Measurements from ENCODE around the gene CREM.

CREM gene

GRCh38 chr10:35091994-35092790 is 34.5 kb upstream of the CREM start:
- no peak overlapping the region for H3K4me3 ChIP-seq (ENCODE audit: low read length)
- TF ChIP-seq CTCF (conservative IDR thresholded peaks at IDR 0.05; ENCODE audit: low read depth, low read length): no peak
- DNase-seq (ENCODE audit: low read depth): no peak

GRCh38 chr10:35092851-35093250 is 33.8 kb upstream of the CREM start:
- DNase-seq (ENCODE audit: low read depth): no peak
- no peak for TF ChIP-seq CTCF (conservative IDR thresholded peaks at IDR 0.05; ENCODE audit: low read depth, low read length)
- no peak overlapping the region for H3K4me3 ChIP-seq (ENCODE audit: low read length)

- DNase-seq (ENCODE audit: low read depth): no peak
- no peak for TF ChIP-seq CTCF (conservative IDR thresholded peaks at IDR 0.05; ENCODE audit: low read depth, low read length)
- H3K4me3 ChIP-seq (ENCODE audit: low read length): no peak overlapping the region
Measured at GRCh38 chr10:35096312-35096711, 30.3 kb upstream of the CREM start.

- DNase-seq (ENCODE audit: low read depth): no peak
- no peak for TF ChIP-seq CTCF (conservative IDR thresholded peaks at IDR 0.05; ENCODE audit: low read depth, low read length)
- no peak overlapping the region for H3K4me3 ChIP-seq (ENCODE audit: low read length)
Measured at GRCh38 chr10:35097510-35097909, 29.1 kb upstream of the CREM start.

- H3K4me3 ChIP-seq (ENCODE audit: low read length): no peak overlapping the region
- TF ChIP-seq CTCF (conservative IDR thresholded peaks at IDR 0.05; ENCODE audit: low read depth, low read length): no peak
- no peak for DNase-seq (ENCODE audit: low read depth)
Measured at GRCh38 chr10:35103882-35104281, 22.8 kb upstream of the CREM start.

- DNase-seq (ENCODE audit: low read depth): no peak
- no peak overlapping the region for H3K4me3 ChIP-seq (ENCODE audit: low read length)
- TF ChIP-seq CTCF (conservative IDR thresholded peaks at IDR 0.05; ENCODE audit: low read depth, low read length): no peak
Measured at GRCh38 chr10:35112571-35112970, 14.1 kb upstream of the CREM start.

GRCh38 chr10:35119378-35119777 is 7.3 kb upstream of the CREM start:
- no peak overlapping the region for H3K4me3 ChIP-seq (ENCODE audit: low read length)
- TF ChIP-seq CTCF (conservative IDR thresholded peaks at IDR 0.05; ENCODE audit: low read depth, low read length): no peak
- no peak for DNase-seq (ENCODE audit: low read depth)

Data from retinal pigment epithelial cell (primary cell).